Prostate gland (tissue), 2 donors: ENCODE measurements around the gene HOXC5. TPM values are rescaled to one million over a fixed set of nuclear protein-coding genes. Genes with fewer than 3 reads are reported as not detected.

Experiments used
- DNase-seq: peaks from one replicate; pipeline ENCODE4 v3.0.0-alpha.2; 2019; ENCODE audit warnings: low spot score
- H3K27ac ChIP-seq, 2 donors: fragments of 200-600 bp; sonication (generic); 2 replicates each; pipeline ENCODE4 v1.5.1; 2017 to 2019
- H3K27me3 ChIP-seq: fragments of 200-600 bp; sonication (generic); replicated peaks from 2 replicates; pipeline ENCODE4 v1.5.1; 2019; ENCODE audit not compliant: insufficient read depth
- H3K36me3 ChIP-seq, 2 donors: fragments of 200-600 bp; sonication (generic); 1 replicate in 1 of 2; 2 replicates in 1 of 2; pipeline versions ENCODE4 v1.5.1 to v1.8.1; 2017 to 2019
- H3K4me1 ChIP-seq: fragments of 200-600 bp; sonication (generic); replicated peaks from 2 replicates; pipeline ENCODE4 v1.5.1; 2019
- H3K4me3 ChIP-seq, 2 donors: fragments of 200-600 bp; sonication (generic); 2 replicates each; pipeline ENCODE4 v1.5.1; 2017 to 2019
- H3K9me3 ChIP-seq: fragments of 200-600 bp; sonication (generic); 2 replicates; pipeline ENCODE4 v1.5.1; 2017
- CTCF ChIP-seq, 4 experiments: fragments of 200-600 bp in 2 of 4; fragments of 450-650 bp in 2 of 4; sonication (generic) in 2 of 4; IDR thresholded peaks; 1 replicate in 3 of 4; 2 replicates in 1 of 4; pipeline ENCODE4 v1.5.1; 2016 to 2019; ENCODE audit warnings: antibody characterized with exemption in 4 of 4, mild to moderate bottlenecking in 2 of 4, moderate library complexity in 2 of 4
- POLR2A ChIP-seq: fragments of 450-650 bp; IDR thresholded peaks from one replicate; pipeline ENCODE4 v1.6.1; 2016; ENCODE audit warnings: antibody characterized with exemption, mild to moderate bottlenecking
- POLR2AphosphoS5 ChIP-seq: sonication (generic); formaldehyde crosslinking; IDR thresholded peaks from one replicate; pipeline ENCODE4 v1.6.1; 2017; ENCODE audit warnings: antibody characterized with exemption
- WGBS: methylation state at CpG from one replicate; pipeline ENCODE4 v1.1.5; 2018; 5-methylcytosine and 5-hydroxymethylcytosine counted together
- intact Hi-C: fragments of 100-400 bp; cut with DNase I; formaldehyde crosslinking; loops from one replicate; pipeline ENCODE4 v1.14.2; 2022
- total RNA-seq, 2 donors: library from RNA; depleted of rRNA; stranded (reverse); fragments of >200 nt; gene quantifications; one replicate each; pipeline ENCODE4 v1.1.0, GENCODE V29; 2016

The HOXC5 gene
- total RNA-seq, 2 donors from 2014 or later, result 2.8 TPM; not detected in 1

DNA sequence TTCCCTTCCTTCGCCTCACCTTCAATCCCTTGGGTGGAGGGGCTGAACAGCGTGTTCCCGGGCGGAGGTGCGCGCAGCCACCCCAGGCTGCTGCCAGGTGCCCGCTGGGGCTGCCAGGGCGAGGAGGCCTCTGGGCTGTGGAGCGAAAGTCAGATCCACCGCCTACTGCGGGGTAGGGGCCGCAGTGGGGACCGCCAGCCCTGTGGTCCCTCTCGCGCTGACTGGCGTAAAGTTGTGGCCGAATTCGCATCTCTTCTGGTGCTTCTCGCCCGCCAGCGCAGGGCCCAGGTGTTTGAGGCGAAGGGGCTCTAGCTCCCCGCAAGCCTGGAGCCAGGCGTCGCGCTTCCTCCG, 13.9 kb downstream of the HOXC5 start:
- TF ChIP-seq POLR2AphosphoS5, result no peak
- TF ChIP-seq CTCF (IDR thresholded peaks at IDR 0.05), result no peak
- TF ChIP-seq POLR2A, result no peak
- Histone ChIP-seq H3K9me3 (no peaks in the 10 kb centered on the region), H3K36me3 (no peaks in the 10 kb centered on the region), H3K27ac (no peak overlapping the region), H3K27me3 (peaks cover 85% of the 10 kb centered on the region), H3K4me1 (no peaks in the 10 kb centered on the region), H3K4me3 (no peak overlapping the region)
- DNase-seq, result no peak
- 13% methylated on average over 27 of the region's 27 CpGs for WGBS
- intact Hi-C loops, result no loop called here

- H3K9me3 ChIP-seq, result no peaks in the 10 kb centered on the region
- H3K27me3 ChIP-seq, result peaks cover 81% of the 10 kb centered on the region
- no peak overlapping the region for H3K4me3 ChIP-seq
- no peak for DNase-seq
- whole genome bisulfite sequencing, result 9% methylated on average over 61 of the region's 61 CpGs
- TF ChIP-seq POLR2A, result no peak
- TF ChIP-seq CTCF (IDR thresholded peaks at IDR 0.05), result no peak
- TF ChIP-seq POLR2AphosphoS5, result no peak
- no peaks in the 10 kb centered on the region for H3K36me3 ChIP-seq
- intact Hi-C loops, result no loop called here
- no peak overlapping the region for H3K27ac ChIP-seq
- H3K4me1 ChIP-seq, result no peaks in the 10 kb centered on the region
Observed at GRCh38 chr12:54047160-54047963, 14.5 kb downstream of the HOXC5 start.

DNA sequence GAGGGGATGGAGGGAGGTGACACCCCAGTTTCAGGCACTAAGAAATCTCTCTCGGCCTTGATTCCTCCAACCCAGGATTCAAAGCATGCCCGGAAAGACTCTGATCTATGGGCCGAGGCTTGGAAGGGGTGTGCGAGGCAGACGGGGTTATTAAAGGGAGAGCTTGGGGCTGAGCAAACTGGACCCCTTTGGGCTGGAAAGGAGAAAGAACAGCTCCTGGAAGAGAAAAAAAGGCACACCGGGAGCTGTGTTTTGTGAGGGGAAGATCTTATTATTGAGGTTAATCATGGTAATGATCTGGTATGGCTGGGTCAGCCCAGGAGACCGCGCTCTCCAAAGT, 15.1 kb downstream of the HOXC5 start:
- no peak overlapping the region for H3K27ac ChIP-seq
- no peak overlapping the region for H3K4me3 ChIP-seq
- H3K36me3 ChIP-seq, result no peaks in the 10 kb centered on the region
- TF ChIP-seq POLR2AphosphoS5 (no peak), POLR2A (no peak), CTCF (IDR thresholded peaks at IDR 0.05) (no peak)
- intact Hi-C loops, result no loop called here
- peaks cover 80% of the 10 kb centered on the region for H3K27me3 ChIP-seq
- H3K9me3 ChIP-seq, result no peaks in the 10 kb centered on the region
- H3K4me1 ChIP-seq, result no peaks in the 10 kb centered on the region
- no peak for DNase-seq
- WGBS, result 21% methylated on average over 8 of the region's 8 CpGs

GRCh38 chr12:54048406-54049093, 15.7 kb downstream of the HOXC5 start:
- intact Hi-C loops, result no loop called here
- no peaks in the 10 kb centered on the region for H3K36me3 ChIP-seq
- peaks cover 80% of the 10 kb centered on the region for H3K27me3 ChIP-seq

More at GRCh38 chr12:54048406-54049093, 15.7 kb downstream of the HOXC5 start:
- Histone ChIP-seq H3K27ac (no peak overlapping the region), H3K4me3 (no peak overlapping the region), H3K9me3 (no peaks in the 10 kb centered on the region), H3K4me1 (no peaks in the 10 kb centered on the region)
- 29% methylated on average over 3 of the region's 3 CpGs for WGBS
- DNase-seq, result no peak
- no peak for TF ChIP-seq CTCF (IDR thresholded peaks at IDR 0.05)
- TF ChIP-seq POLR2AphosphoS5, result no peak
- TF ChIP-seq POLR2A, result no peak
